Spinal cord (tissue), 10 donors: ENCODE measurements around the gene ATP5PO. TPM values are rescaled to one million over a fixed set of nuclear protein-coding genes. Genes with fewer than 3 reads are reported as not detected.

Source experiments
- DNase-seq, 6 donors: peaks; one replicate each; pipeline versions ENCODE4 v3.0.0 to v3.0.0-alpha.2; 2013 to 2015; ENCODE audit warnings: low spot score in 6 of 6, low read depth in 4 of 6
- H3K27ac ChIP-seq: one replicate; pipeline ENCODE4 v1.5.1; 2013; ENCODE audit warnings: low read depth, low read length, control low read depth
- H3K27me3 ChIP-seq: one replicate; pipeline ENCODE4 v1.6.1; 2013; ENCODE audit warnings: low read length; ENCODE audit not compliant: control insufficient read depth, insufficient read depth
- H3K36me3 ChIP-seq: one replicate; pipeline ENCODE4 v1.6.1; 2013; ENCODE audit warnings: low read length; ENCODE audit not compliant: control insufficient read depth, insufficient read depth
- H3K4me1 ChIP-seq: one replicate; pipeline ENCODE4 v1.6.1; 2013; ENCODE audit warnings: low read length; ENCODE audit not compliant: control insufficient read depth, insufficient read depth
- H3K4me3 ChIP-seq: one replicate; pipeline ENCODE4 v1.5.1; 2013; ENCODE audit warnings: low read depth, low read length, control low read depth
- H3K9me3 ChIP-seq: one replicate; pipeline ENCODE4 v1.6.1; 2013; ENCODE audit warnings: low read length; ENCODE audit not compliant: control insufficient read depth, insufficient read depth
- WGBS: methylation state at CpG from one replicate; pipeline ENCODE4 v1.1.5; 2013; ENCODE audit warnings: missing lambda C conversion rate; ENCODE audit not compliant: insufficient coverage; 5-methylcytosine and 5-hydroxymethylcytosine counted together
- polyA plus RNA-seq, 2 donors: library from polyadenylated mRNA; unstranded; fragments of 120-200 nt; gene quantifications; one replicate each; pipeline ENCODE4 v1.2.1, GENCODE V29; 2013; ENCODE audit not compliant: insufficient read length in 2 of 2
- total RNA-seq, 2 donors: library from RNA; depleted of rRNA in 1 of 2; stranded (reverse); fragments of 120-200 nt in 1 of 2; fragments of >200 nt in 1 of 2; gene quantifications; one replicate each; pipeline versions ENCODE4 v1.2.3 to v1.2.4, GENCODE V29; 2013 to 2014
- donor health status: healthy.

The ATP5PO gene
- total and polyA plus RNA-seq, 4 donors: 225 to 329 (median 284) TPM

DNA sequence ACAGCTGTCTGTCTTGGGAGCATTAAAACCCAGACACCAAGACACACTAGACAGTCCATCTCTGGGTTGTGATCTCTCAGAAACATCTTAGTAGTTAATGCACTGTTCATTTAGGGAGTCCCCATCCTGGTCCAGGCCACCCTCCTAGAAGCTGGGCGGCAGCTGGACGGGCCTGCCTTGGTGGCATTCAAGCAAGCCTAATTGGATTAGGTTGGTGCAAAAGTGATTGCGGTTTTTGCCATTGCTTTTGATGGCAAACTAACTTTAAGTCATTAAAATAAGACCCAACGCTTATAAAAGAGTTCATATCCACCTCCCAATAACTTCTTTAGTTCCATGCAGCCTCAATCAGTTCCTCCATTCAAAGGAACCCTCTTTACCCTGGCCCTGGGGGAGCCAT is 21.7 kb downstream of the ATP5PO start:
- DNase-seq: no peak
- Histone ChIP-seq H3K36me3 (peaks cover 9% of the 10 kb centered on the region), H3K4me3 (no peak overlapping the region), H3K4me1 (peaks cover 24% of the 10 kb centered on the region), H3K9me3 (no peaks in the 10 kb centered on the region), H3K27me3 (no peaks in the 10 kb centered on the region), H3K27ac (peak overlapping the region; percentile 30)
- WGBS: 89% methylated on average over 1 of the region's 4 CpGs

- H3K27ac ChIP-seq: no peak overlapping the region
- no peak overlapping the region for H3K4me3 ChIP-seq
- peaks cover 18% of the 10 kb centered on the region for H3K36me3 ChIP-seq
- H3K4me1 ChIP-seq: peaks cover 16% of the 10 kb centered on the region
- 65% methylated on average over 6 of the region's 8 CpGs for WGBS
- no peaks in the 10 kb centered on the region for H3K27me3 ChIP-seq
- H3K9me3 ChIP-seq: no peaks in the 10 kb centered on the region
- DNase-seq: no peak
Observed at GRCh38 chr21:33892853-33893252, 22.8 kb downstream of the ATP5PO start.

- no peak overlapping the region for H3K27ac ChIP-seq
- peaks cover 23% of the 10 kb centered on the region for H3K36me3 ChIP-seq
- H3K27me3 ChIP-seq: no peaks in the 10 kb centered on the region
- WGBS: 100% methylated on average over 1 of the region's 5 CpGs
- peaks cover 15% of the 10 kb centered on the region for H3K4me1 ChIP-seq
- no peak for DNase-seq
- H3K4me3 ChIP-seq: no peak overlapping the region
- H3K9me3 ChIP-seq: no peaks in the 10 kb centered on the region
Observed at GRCh38 chr21:33890187-33890586, 25.4 kb downstream of the ATP5PO start.

DNA sequence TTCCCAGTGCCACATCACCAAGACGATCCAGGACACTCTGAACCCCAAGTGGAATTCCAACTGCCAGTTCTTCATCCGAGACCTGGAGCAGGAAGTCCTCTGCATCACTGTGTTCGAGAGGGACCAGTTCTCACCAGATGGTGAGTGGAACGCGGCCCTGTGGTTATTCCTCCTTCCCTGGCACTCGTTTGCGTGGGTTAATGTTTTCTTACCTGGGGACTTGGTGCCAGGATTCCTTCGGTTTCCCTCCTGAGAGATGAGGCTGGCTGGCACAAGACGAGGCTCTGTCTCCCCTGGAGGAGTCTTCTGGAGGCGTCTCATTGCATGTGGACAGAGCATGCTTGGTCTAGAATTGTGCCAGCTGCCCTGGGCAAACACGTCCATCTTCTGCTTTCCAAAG is 29.3 kb downstream of the ATP5PO start:
- Histone ChIP-seq H3K9me3 (no peaks in the 10 kb centered on the region), H3K27ac (no peak overlapping the region), H3K27me3 (no peaks in the 10 kb centered on the region), H3K4me3 (no peak overlapping the region), H3K36me3 (peaks cover 28% of the 10 kb centered on the region), H3K4me1 (peaks cover 16% of the 10 kb centered on the region)
- no peak for DNase-seq
- 89% methylated on average over 11 of the region's 11 CpGs for WGBS

DNA sequence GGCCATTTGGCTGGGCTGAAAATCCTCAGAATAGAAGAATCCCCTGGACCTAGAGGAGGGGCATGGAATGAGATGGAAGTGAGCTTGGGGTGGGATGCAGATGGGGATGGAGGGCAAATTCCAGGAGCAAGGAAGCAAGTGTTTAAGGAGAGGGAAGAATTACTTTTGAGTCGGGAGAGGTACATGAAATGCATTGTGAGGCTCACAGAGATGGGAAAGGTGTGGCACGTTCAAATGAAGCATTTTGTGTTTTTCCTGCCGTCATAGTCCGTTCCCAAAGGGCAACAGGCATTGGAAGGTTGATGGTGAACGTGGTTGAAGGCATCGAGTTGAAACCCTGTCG is 30.5 kb downstream of the ATP5PO start:
- Histone ChIP-seq H3K4me3 (no peak overlapping the region), H3K27me3 (no peaks in the 10 kb centered on the region), H3K36me3 (peaks cover 33% of the 10 kb centered on the region), H3K27ac (peak overlapping the region; percentile 76), H3K4me1 (peaks cover 16% of the 10 kb centered on the region), H3K9me3 (no peaks in the 10 kb centered on the region)
- WGBS: 91% methylated on average over 4 of the region's 7 CpGs
- no peak for DNase-seq

- Histone ChIP-seq H3K4me1 (peaks cover 16% of the 10 kb centered on the region), H3K27me3 (no peaks in the 10 kb centered on the region), H3K36me3 (peaks cover 33% of the 10 kb centered on the region), H3K9me3 (no peaks in the 10 kb centered on the region), H3K27ac (peak overlapping the region; percentile 76), H3K4me3 (no peak overlapping the region)
- WGBS: 64% methylated on average over 13 of the region's 20 CpGs
- DNase-seq: peak in 2 of 6 donors; percentile 25 to 91
Observed at GRCh38 chr21:33884376-33885171, 31.0 kb downstream of the ATP5PO start.

GRCh38 chr21:33883118-33883517 is 32.5 kb downstream of the ATP5PO start:
- 92% methylated on average over 7 of the region's 12 CpGs for WGBS
- Histone ChIP-seq H3K27me3 (no peaks in the 10 kb centered on the region), H3K9me3 (no peaks in the 10 kb centered on the region), H3K4me1 (peaks cover 16% of the 10 kb centered on the region), H3K36me3 (peaks cover 38% of the 10 kb centered on the region), H3K4me3 (no peak overlapping the region), H3K27ac (peak overlapping the region; percentile 76)
- DNase-seq: peak in 1 of 6 donors; percentile 55

- Histone ChIP-seq H3K4me3 (no peak overlapping the region), H3K4me1 (peaks cover 16% of the 10 kb centered on the region), H3K36me3 (peaks cover 32% of the 10 kb centered on the region), H3K9me3 (no peaks in the 10 kb centered on the region), H3K27me3 (no peaks in the 10 kb centered on the region), H3K27ac (peak overlapping the region; percentile 76)
- 64% methylated on average over 4 of the region's 9 CpGs for WGBS
- peak in 1 of 6 donors; percentile 79 for DNase-seq
Observed at GRCh38 chr21:33881689-33882440, 33.7 kb downstream of the ATP5PO start.

GRCh38 chr21:33880626-33881025 is 35.0 kb downstream of the ATP5PO start:
- no peaks in the 10 kb centered on the region for H3K27me3 ChIP-seq
- peaks cover 16% of the 10 kb centered on the region for H3K4me1 ChIP-seq
- no peak for DNase-seq
- H3K36me3 ChIP-seq: peaks cover 24% of the 10 kb centered on the region
- no peaks in the 10 kb centered on the region for H3K9me3 ChIP-seq
- 91% methylated on average over 7 of the region's 13 CpGs for WGBS
- no peak overlapping the region for H3K27ac ChIP-seq
- no peak overlapping the region for H3K4me3 ChIP-seq

GRCh38 chr21:33878824-33879223 is 36.8 kb downstream of the ATP5PO start:
- WGBS: 94% methylated on average over 5 of the region's 6 CpGs
- no peak overlapping the region for H3K27ac ChIP-seq

More at GRCh38 chr21:33878824-33879223, 36.8 kb downstream of the ATP5PO start:
- no peak for DNase-seq
- H3K4me3 ChIP-seq: no peak overlapping the region
- no peaks in the 10 kb centered on the region for H3K9me3 ChIP-seq
- H3K4me1 ChIP-seq: no peaks in the 10 kb centered on the region
- peaks cover 24% of the 10 kb centered on the region for H3K36me3 ChIP-seq
- no peaks in the 10 kb centered on the region for H3K27me3 ChIP-seq
